VCaP (cell line): ENCODE measurements around the gene KRT71.
A peak's percentile ranks its signal among the peaks of the same experiment; 100 is the strongest.
"Not testable (repeated sequence)": the region's sequence is repeated elsewhere in the genome, so short reads cannot be mapped to it uniquely, and the experiment has no call there.

ENCODE experiments used
- H3K27ac ChIP-seq: fragments of 450-650 bp; 2 replicates; pipeline ENCODE4 v1.5.1; 2017
- CTCF ChIP-seq: fragments of 450-650 bp; conservative IDR thresholded peaks from 2 replicates; pipeline ENCODE4 v1.5.1; 2017; ENCODE audit warnings: mild to moderate bottlenecking, moderate library complexity

Gene KRT71

GRCh38 chr12:52506858-52507715 is 45.9 kb downstream of the KRT71 start:
- no peak overlapping the region for H3K27ac ChIP-seq
- TF ChIP-seq CTCF, result peak; percentile 83

GRCh38 chr12:52502877-52503276 is 50.1 kb downstream of the KRT71 start:
- no peak for TF ChIP-seq CTCF
- H3K27ac ChIP-seq, result no peak overlapping the region

GRCh38 chr12:52501490-52501889 is 51.5 kb downstream of the KRT71 start:
- no peak for TF ChIP-seq CTCF

GRCh38 chr12:52500574-52500973 is 52.4 kb downstream of the KRT71 start:
- H3K27ac ChIP-seq, result not testable (repeated sequence)

More at GRCh38 chr12:52501490-52501889, 51.5 kb downstream of the KRT71 start:
- no peak overlapping the region for H3K27ac ChIP-seq

GRCh38 chr12:52499806-52500560 is 53.0 kb downstream of the KRT71 start:
- no peak for TF ChIP-seq CTCF
- no peak overlapping the region for H3K27ac ChIP-seq

GRCh38 chr12:52498946-52499345 is 54.0 kb downstream of the KRT71 start:
- no peak overlapping the region for H3K27ac ChIP-seq
- TF ChIP-seq CTCF, result no peak

- no peak overlapping the region for H3K27ac ChIP-seq
- TF ChIP-seq CTCF, result no peak
Observed at GRCh38 chr12:52497975-52498374, 55.0 kb downstream of the KRT71 start.
